ENCODE results near the gene OCIAD1.
"Not testable (repeated sequence)": the region's sequence is repeated elsewhere in the genome, so short reads cannot be mapped to it uniquely, and the experiment has no call there.

OCIAD1 gene

GRCh38 chr4:48801016-48801715, 29.7 kb upstream of the OCIAD1 start:
- TF ChIP-seq CTCF (conservative IDR thresholded peaks at IDR 0.05; ENCODE audit: low read depth, low read length): no peak

GRCh38 chr4:48804584-48805301, 26.1 kb upstream of the OCIAD1 start:
- H3K4me3 ChIP-seq (ENCODE audit: low read length): no peak overlapping the region
- no peak for TF ChIP-seq CTCF (conservative IDR thresholded peaks at IDR 0.05; ENCODE audit: low read depth, low read length)
- no peak for DNase-seq (ENCODE audit: low read depth)

More at GRCh38 chr4:48801016-48801715, 29.7 kb upstream of the OCIAD1 start:
- no peak for DNase-seq (ENCODE audit: low read depth)
- no peak overlapping the region for H3K4me3 ChIP-seq (ENCODE audit: low read length)

- DNase-seq (ENCODE audit: low read depth): no peak
- TF ChIP-seq CTCF (conservative IDR thresholded peaks at IDR 0.05; ENCODE audit: low read depth, low read length): no peak
- H3K4me3 ChIP-seq (ENCODE audit: low read length): no peak overlapping the region
These were observed 18.0 kb upstream of the OCIAD1 start for GRCh38 chr4:48812866-48813265.

GRCh38 chr4:48813964-48814363, 16.9 kb upstream of the OCIAD1 start:
- no peak for TF ChIP-seq CTCF (conservative IDR thresholded peaks at IDR 0.05; ENCODE audit: low read depth, low read length)
- H3K4me3 ChIP-seq (ENCODE audit: low read length): no peak overlapping the region
- DNase-seq (ENCODE audit: low read depth): no peak

GRCh38 chr4:48815483-48815882, 15.4 kb upstream of the OCIAD1 start:
- no peak overlapping the region for H3K4me3 ChIP-seq (ENCODE audit: low read length)
- no peak for DNase-seq (ENCODE audit: low read depth)
- no peak for TF ChIP-seq CTCF (conservative IDR thresholded peaks at IDR 0.05; ENCODE audit: low read depth, low read length)

GRCh38 chr4:48816297-48816696, 14.6 kb upstream of the OCIAD1 start:
- DNase-seq (ENCODE audit: low read depth); H3K4me3 ChIP-seq (ENCODE audit: low read length): not testable (repeated sequence)

- no peak for DNase-seq (ENCODE audit: low read depth)
- no peak overlapping the region for H3K4me3 ChIP-seq (ENCODE audit: low read length)
- TF ChIP-seq CTCF (conservative IDR thresholded peaks at IDR 0.05; ENCODE audit: low read depth, low read length): no peak
These were observed 13.9 kb upstream of the OCIAD1 start for GRCh38 chr4:48816971-48817370.

GRCh38 chr4:48821431-48821830, 9.5 kb upstream of the OCIAD1 start:
- not testable (repeated sequence) for DNase-seq (ENCODE audit: low read depth)

More at GRCh38 chr4:48821431-48821830, 9.5 kb upstream of the OCIAD1 start:
- H3K4me3 ChIP-seq (ENCODE audit: low read length): not testable (repeated sequence)
